ENCODE measurements around the gene ATP8A2.
"Not testable (repeated sequence)": the region's sequence is repeated elsewhere in the genome, so short reads cannot be mapped to it uniquely, and the experiment has no call there.

Gene ATP8A2

DNA sequence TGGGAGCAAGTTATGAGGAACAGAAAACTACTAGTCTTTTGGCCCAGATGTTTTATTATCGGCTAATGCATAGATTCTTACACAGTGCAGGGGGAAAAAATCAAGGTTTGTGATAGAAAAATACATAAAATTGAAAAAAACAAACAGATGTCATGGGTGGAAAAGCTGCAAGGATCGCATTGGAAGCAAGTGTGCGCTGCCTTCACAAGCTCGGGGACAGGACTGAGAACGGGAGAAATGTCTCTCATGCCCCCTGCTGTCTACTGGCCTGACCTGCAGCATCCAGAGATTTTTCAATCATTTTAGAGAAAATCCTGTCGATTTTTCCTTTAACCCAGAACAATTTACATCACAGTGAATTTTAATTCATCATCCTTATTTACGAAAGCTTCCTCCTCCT is 700.6 kb downstream of the ATP8A2 start:
- not testable (repeated sequence) for DNase-seq (ENCODE audit: low spot score)

- no peak for DNase-seq (ENCODE audit: low spot score)
Measured at GRCh38 chr13:26074706-26075105, 702.9 kb downstream of the ATP8A2 start.
